ENCODE measurements around the gene USH1G. TPM values are rescaled to one million over a fixed set of nuclear protein-coding genes. Genes with fewer than 3 reads are reported as not detected.
"Not testable (repeated sequence)": the region's sequence is repeated elsewhere in the genome, so short reads cannot be mapped to it uniquely, and the experiment has no call there.

USH1G gene
- not detected for total RNA-seq

GRCh38 chr17:74922694-74923537, at the start of gene USH1G:
Gene USH1G, minus strand, starts transcription at chr17:74923255. Its CDS starts 182 bp downstream, at chr17:74923073.
- H3K27ac Mint-ChIP-seq: no peak within 1 kb of the TSS
- intact Hi-C loops (cut with micrococcal nuclease): loop anchor here (1.0 kb wide), 1 partner anchor 37 kb away; no protein-coding TSS in a partner anchor
- DNase-seq: no peak
- CTCF ChIA-PET: interaction anchor here (0.8 to 4.6 kb wide), 9 partner anchors 10 to 149 kb away, joined by 3 to 35 read pairs (median 6); partner anchors contain the start of gene MRPL58
- peaks cover 9% of the 10 kb centered on the region for H3K4me1 Mint-ChIP-seq (ENCODE audit: low read depth)
- no peaks in the 10 kb centered on the region for H3K9me3 Mint-ChIP-seq
- no peak within 1 kb of the TSS for H3K4me3 Mint-ChIP-seq
- H3K36me3 Mint-ChIP-seq (ENCODE audit: low read depth): no peaks in the 10 kb centered on the region
- H3K27me3 Mint-ChIP-seq (ENCODE audit: low read depth): peaks cover 44% of the 10 kb centered on the region

GRCh38 chr17:74972107-74972972, 49.3 kb upstream of the USH1G start, which contains the start of gene HID1:
Gene HID1, minus strand, starts transcription at chr17:74972759. Its CDS starts 103 bp downstream, at chr17:74972656.
- no peaks in the 10 kb centered on the region for H3K36me3 Mint-ChIP-seq (ENCODE audit: low read depth)
- H3K4me3 Mint-ChIP-seq: peak within 1 kb of the TSS; percentile 72
- intact Hi-C loops (cut with micrococcal nuclease): loop anchor here (1.0 kb wide), 1 partner anchor 10 kb away; no protein-coding TSS in a partner anchor
- CTCF ChIA-PET: interaction anchor here (0.9 to 6.6 kb wide), 4 partner anchors 10 to 229 kb away, joined by 3 to 68 read pairs (median 10); no protein-coding TSS in a partner anchor
- no peaks in the 10 kb centered on the region for H3K9me3 Mint-ChIP-seq
- H3K27ac Mint-ChIP-seq: no peak within 1 kb of the TSS
- H3K27me3 Mint-ChIP-seq (ENCODE audit: low read depth): peaks cover 6% of the 10 kb centered on the region
- DNase-seq: peak; percentile 70
- H3K4me1 Mint-ChIP-seq (ENCODE audit: low read depth): peaks cover 9% of the 10 kb centered on the region

- H3K27me3 Mint-ChIP-seq (ENCODE audit: low read depth): peaks cover 6% of the 10 kb centered on the region
- intact Hi-C loops (cut with micrococcal nuclease): loop anchor here (1.0 kb wide), 1 partner anchor 11 kb away; no protein-coding TSS in a partner anchor
- DNase-seq: no peak
- no peaks in the 10 kb centered on the region for H3K9me3 Mint-ChIP-seq
- peak overlapping the region; percentile 63 for H3K4me3 Mint-ChIP-seq
- CTCF ChIA-PET: interaction anchor here (1.2 to 6.6 kb wide), 3 partner anchors 10 to 186 kb away, joined by 3 to 68 read pairs (median 13); no protein-coding TSS in a partner anchor
- H3K36me3 Mint-ChIP-seq (ENCODE audit: low read depth): no peaks in the 10 kb centered on the region
- peaks cover 9% of the 10 kb centered on the region for H3K4me1 Mint-ChIP-seq (ENCODE audit: low read depth)
- no peak overlapping the region for H3K27ac Mint-ChIP-seq
These were observed 48.7 kb upstream of the USH1G start for GRCh38 chr17:74971842-74972106.

GRCh38 chr17:74971069-74971841, 48.2 kb upstream of the USH1G start:
- Mint-ChIP-seq H3K36me3 (ENCODE audit: low read depth) (no peaks in the 10 kb centered on the region), H3K4me1 (ENCODE audit: low read depth) (peaks cover 9% of the 10 kb centered on the region), H3K27ac (no peak overlapping the region), H3K4me3 (peak overlapping the region; percentile 63), H3K9me3 (no peaks in the 10 kb centered on the region), H3K27me3 (ENCODE audit: low read depth) (peaks cover 6% of the 10 kb centered on the region)
- no peak for DNase-seq
- intact Hi-C loops (cut with micrococcal nuclease): no loop called here
- CTCF ChIA-PET: interaction anchor here (0.6 to 6.6 kb wide), 4 partner anchors 9 to 186 kb away, joined by 3 to 68 read pairs (median 8); no protein-coding TSS in a partner anchor

- H3K9me3 Mint-ChIP-seq: no peaks in the 10 kb centered on the region
- intact Hi-C loops (cut with micrococcal nuclease): no loop called here
- no peak for DNase-seq
- peaks cover 6% of the 10 kb centered on the region for H3K27me3 Mint-ChIP-seq (ENCODE audit: low read depth)
- H3K4me3 Mint-ChIP-seq: no peak overlapping the region
- H3K27ac Mint-ChIP-seq: no peak overlapping the region
- H3K36me3 Mint-ChIP-seq (ENCODE audit: low read depth): no peaks in the 10 kb centered on the region
- H3K4me1 Mint-ChIP-seq (ENCODE audit: low read depth): peaks cover 9% of the 10 kb centered on the region
- CTCF ChIA-PET: interaction anchor here (0.6 to 6.6 kb wide), 4 partner anchors 8 to 236 kb away, joined by 6 to 68 read pairs (median 10); no protein-coding TSS in a partner anchor
These were observed 47.3 kb upstream of the USH1G start for GRCh38 chr17:74970395-74970794.

- DNase-seq; H3K27me3 Mint-ChIP-seq (ENCODE audit: low read depth); H3K4me3 Mint-ChIP-seq; H3K4me1 Mint-ChIP-seq (ENCODE audit: low read depth); H3K27ac Mint-ChIP-seq; intact Hi-C loops (cut with micrococcal nuclease); H3K36me3 Mint-ChIP-seq (ENCODE audit: low read depth); H3K9me3 Mint-ChIP-seq: not testable (repeated sequence)
- CTCF ChIA-PET: interaction anchor here (1.5 to 6.6 kb wide), 2 partner anchors 7 to 11 kb away, joined by 8 to 68 read pairs; no protein-coding TSS in a partner anchor
These were observed 46.4 kb upstream of the USH1G start for GRCh38 chr17:74969501-74969900.

- no peaks in the 10 kb centered on the region for H3K9me3 Mint-ChIP-seq
- no peak overlapping the region for H3K27ac Mint-ChIP-seq
- CTCF ChIA-PET: interaction anchor here (0.9 kb wide), 1 partner anchor 177 kb away, joined by 4 read pairs; no protein-coding TSS in a partner anchor
- peaks cover 9% of the 10 kb centered on the region for H3K4me1 Mint-ChIP-seq (ENCODE audit: low read depth)
- H3K27me3 Mint-ChIP-seq (ENCODE audit: low read depth): peaks cover 6% of the 10 kb centered on the region
- no peaks in the 10 kb centered on the region for H3K36me3 Mint-ChIP-seq (ENCODE audit: low read depth)
- H3K4me3 Mint-ChIP-seq: no peak overlapping the region
- DNase-seq: no peak
- intact Hi-C loops (cut with micrococcal nuclease): no loop called here
These were observed 45.3 kb upstream of the USH1G start for GRCh38 chr17:74968361-74968780.

GRCh38 chr17:74964988-74965622, 42.0 kb upstream of the USH1G start:
- no peak overlapping the region for H3K27ac Mint-ChIP-seq
- no peak for DNase-seq
- no peak overlapping the region for H3K4me3 Mint-ChIP-seq
- intact Hi-C loops (cut with micrococcal nuclease): loop anchor here (5.0 kb wide), 2 partner anchors 82 to 122 kb away; partner anchors contain the start of genes ATP5PD, KCTD2 and SLC16A5
- H3K9me3 Mint-ChIP-seq: no peaks in the 10 kb centered on the region
- no peaks in the 10 kb centered on the region for H3K36me3 Mint-ChIP-seq (ENCODE audit: low read depth)
- CTCF ChIA-PET: interaction anchor here (0.6 to 1.5 kb wide), 2 partner anchors 104 to 237 kb away, joined by 3 to 4 read pairs; no protein-coding TSS in a partner anchor
- peaks cover 7% of the 10 kb centered on the region for H3K4me1 Mint-ChIP-seq (ENCODE audit: low read depth)
- no peaks in the 10 kb centered on the region for H3K27me3 Mint-ChIP-seq (ENCODE audit: low read depth)

GRCh38 chr17:74964246-74964761, 41.2 kb upstream of the USH1G start:
- Mint-ChIP-seq H3K9me3 (no peaks in the 10 kb centered on the region), H3K4me3 (no peak overlapping the region), H3K4me1 (ENCODE audit: low read depth) (peaks cover 7% of the 10 kb centered on the region), H3K36me3 (ENCODE audit: low read depth) (no peaks in the 10 kb centered on the region), H3K27me3 (ENCODE audit: low read depth) (no peaks in the 10 kb centered on the region), H3K27ac (no peak overlapping the region)
- CTCF ChIA-PET: interaction anchor here (0.6 to 4.6 kb wide), 5 partner anchors 8 to 245 kb away, joined by 3 to 68 read pairs (median 3); partner anchors contain the start of gene HID1
- DNase-seq: no peak
- intact Hi-C loops (cut with micrococcal nuclease): loop anchor here (5.0 kb wide), 2 partner anchors 83 to 123 kb away; partner anchors contain the start of genes ATP5PD, KCTD2 and SLC16A5

- H3K4me3 Mint-ChIP-seq: no peak overlapping the region
- intact Hi-C loops (cut with micrococcal nuclease): loop anchor here (5.0 kb wide), 2 partner anchors 84 to 124 kb away; partner anchors contain the start of genes ATP5PD, KCTD2 and SLC16A5
- no peaks in the 10 kb centered on the region for H3K36me3 Mint-ChIP-seq (ENCODE audit: low read depth)
- H3K27me3 Mint-ChIP-seq (ENCODE audit: low read depth): no peaks in the 10 kb centered on the region
- H3K9me3 Mint-ChIP-seq: no peaks in the 10 kb centered on the region
- peaks cover 7% of the 10 kb centered on the region for H3K4me1 Mint-ChIP-seq (ENCODE audit: low read depth)
- no peak overlapping the region for H3K27ac Mint-ChIP-seq
- CTCF ChIA-PET: interaction anchor here (1.0 to 4.6 kb wide), 6 partner anchors 8 to 238 kb away, joined by 3 to 68 read pairs (median 30); partner anchors contain the start of genes HID1 and MRPL58
- no peak for DNase-seq
These were observed 40.6 kb upstream of the USH1G start for GRCh38 chr17:74963656-74964055.

All from activated naive CD4-positive, alpha-beta T cell treated with anti-CD3 and anti-CD28 coated beads for 36 hours (primary cell).